Fibroblast of pulmonary artery (primary cell): ENCODE measurements around the gene ARNT2.
"Not testable (repeated sequence)": the region's sequence is repeated elsewhere in the genome, so short reads cannot be mapped to it uniquely, and the experiment has no call there.

Experiments
- DNase-seq: peaks from one replicate; pipeline ENCODE4 v3.0.0-alpha.2; 2010; ENCODE audit warnings: low read depth
- H3K4me3 ChIP-seq: replicated peaks from 2 replicates; pipeline ENCODE4 v1.5.1; 2011; ENCODE audit warnings: low read depth, mild to moderate bottlenecking, control low read depth, low read length, moderate library complexity
- CTCF ChIP-seq: IDR thresholded peaks from 2 replicates; pipeline ENCODE4 v1.5.1; 2011; ENCODE audit warnings: mild to moderate bottlenecking, control low read depth, low read length, inconsistent platforms; ENCODE audit errors: missing control alignments

The ARNT2 gene

GRCh38 chr15:80643431-80643951 lies 239.3 kb downstream of the ARNT2 start:
- TF ChIP-seq CTCF, result no peak
- no peak overlapping the region for H3K4me3 ChIP-seq
- DNase-seq, result peak; percentile 38

DNA sequence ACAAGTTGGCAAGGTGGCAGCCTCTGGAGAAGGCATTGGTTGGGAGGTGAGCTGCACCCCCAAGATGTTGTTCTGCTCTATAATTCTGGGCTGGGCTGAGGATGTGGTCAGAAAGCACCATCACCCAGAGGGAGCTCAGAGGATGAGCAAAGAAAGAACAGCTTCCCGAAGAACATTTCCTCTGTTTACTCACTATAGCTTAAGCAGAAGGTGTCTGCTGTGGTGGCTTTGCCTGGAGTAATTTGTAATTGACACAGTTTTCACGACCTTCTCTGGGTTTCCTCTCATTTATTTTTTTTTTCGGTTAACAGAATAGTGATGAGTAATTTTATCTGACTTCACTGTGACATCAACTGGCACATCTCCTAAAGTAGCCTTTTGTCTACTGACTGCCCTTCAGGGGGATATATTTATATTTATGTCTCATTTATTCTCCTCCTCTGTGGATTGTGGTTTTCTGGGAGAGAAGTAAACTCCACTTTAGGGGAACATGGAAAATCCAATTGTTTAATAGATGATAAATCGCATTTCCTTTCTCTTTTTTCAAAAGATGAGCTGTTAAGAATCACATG lies 241.4 kb downstream of the ARNT2 start:
- DNase-seq, result no peak
- TF ChIP-seq CTCF, result no peak

GRCh38 chr15:80647424-80647823 lies 243.2 kb downstream of the ARNT2 start:
- not testable (repeated sequence) for DNase-seq, H3K4me3 ChIP-seq

More for the DNA sequence above, 241.4 kb downstream of the ARNT2 start:
- H3K4me3 ChIP-seq, result no peak overlapping the region
